GM12878 (cell line): ENCODE data around the gene RASA1. TPM values are rescaled to one million over a fixed set of nuclear protein-coding genes. Genes with fewer than 3 reads are reported as not detected.
"Not testable (repeated sequence)": the region's sequence is repeated elsewhere in the genome, so short reads cannot be mapped to it uniquely, and the experiment has no call there.

Experiments
- ATAC-seq: fragments of 200-7000 bp; cut with Tn5 transposase; 3 replicates; pipeline ENCODE4 v1.9.1; 2020; ENCODE audit warnings: mild to moderate bottlenecking, moderate library complexity
- BruUV-seq: library from RNA; stranded (reverse); fragments of 400-500 nt; replicated peaks from 2 replicates; lab custom pipeline; 2021; lab: Mats Ljungman, UMichigan
- CTCF ChIA-PET: fragments of 300-600 bp; sonication (Branson Sonifier 250); formaldehyde crosslinking; extraction: SDS; loops from one replicate; lab custom pipeline; 2021; ENCODE audit warnings: inconsistent platforms; lab: Yijun Ruan, JAX
- POLR2A ChIA-PET: fragments of 350-600 bp; formaldehyde crosslinking; extraction: SDS; loops from one replicate; lab custom pipeline; 2021; ENCODE audit warnings: inconsistent platforms; lab: Charles Lee
- RAD21 ChIA-PET: fragments of 300-600 bp; sonication (Branson Sonifier 250); formaldehyde crosslinking; loops from one replicate; lab custom pipeline; 2023; ENCODE audit warnings: antibody characterized with exemption; ENCODE audit not compliant: unreplicated experiment; lab: Charles Lee
- SMC1A ChIA-PET: fragments of 300-600 bp; sonication (Branson Sonifier 250); formaldehyde crosslinking; loops from one replicate; lab custom pipeline; 2023; ENCODE audit not compliant: unreplicated experiment, uncharacterized antibody; lab: Charles Lee
- DNase-seq: peaks from one replicate; pipeline ENCODE4 v3.0.0-alpha.2; 2011; ENCODE audit warnings: low read depth, low spot score
- FAIRE-seq: peaks from 3 replicates; lab custom pipeline; 2011; peaks lifted over from hg19 to GRCh38; lab: Jason Lieb, UNC
- H2AFZ ChIP-seq: 2 replicates; pipeline ENCODE4 v1.6.0; 2011; ENCODE audit warnings: low read depth, low read length, control low read depth; ENCODE audit not compliant: control insufficient read depth
- H3K27ac ChIP-seq: 2 replicates; pipeline ENCODE4 v1.5.1; 2011; ENCODE audit warnings: control low read depth; ENCODE audit not compliant: control insufficient read depth, insufficient read depth
- H3K27me3 ChIP-seq, 2 experiments: replicated peaks in 1 of 2; 2 replicates each; pipeline versions ENCODE4 v1.6.0 to v1.6.1; 2011; ENCODE audit warnings: low read length in 1 of 2; ENCODE audit not compliant: control insufficient read depth in 2 of 2, insufficient read depth in 2 of 2
- H3K36me3 ChIP-seq, 2 experiments: 2 replicates each; pipeline ENCODE4 v1.5.1; 2011; ENCODE audit warnings: low read length in 1 of 2; ENCODE audit not compliant: control insufficient read depth in 2 of 2, insufficient read depth in 2 of 2
- H3K4me1 ChIP-seq: 2 replicates; pipeline ENCODE4 v1.6.1; 2011; ENCODE audit warnings: mild to moderate bottlenecking, low read length, moderate library complexity, mixed read lengths; ENCODE audit not compliant: control insufficient read depth, insufficient read depth
- H3K4me2 ChIP-seq: 2 replicates; pipeline ENCODE4 v1.6.0; 2011; ENCODE audit warnings: control low read depth; ENCODE audit not compliant: control insufficient read depth, insufficient read depth
- H3K4me3 ChIP-seq: fragments of 200-600 bp; sonication (generic); 2 replicates; pipeline ENCODE4 v1.5.1; 2016
- H3K79me2 ChIP-seq: 2 replicates; pipeline ENCODE4 v1.6.0; 2011; ENCODE audit warnings: low read length; ENCODE audit not compliant: control insufficient read depth, insufficient read depth
- H3K9ac ChIP-seq: 2 replicates; pipeline ENCODE4 v1.8.0; 2011; ENCODE audit warnings: low read length, control low read depth, mixed read lengths; ENCODE audit not compliant: control insufficient read depth, insufficient read depth
- H3K9me3 ChIP-seq: replicated peaks from 3 replicates; pipeline ENCODE4 v1.5.1; 2011; ENCODE audit warnings: mild to moderate bottlenecking, low read length; ENCODE audit not compliant: control insufficient read depth, insufficient read depth
- H4K20me1 ChIP-seq: 2 replicates; pipeline ENCODE4 v1.6.0; 2011; ENCODE audit not compliant: control insufficient read depth, insufficient read depth
- IRF5 ChIP-seq: fragments of 450-650 bp; IDR thresholded peaks from 2 replicates; pipeline ENCODE4 v1.6.1; 2017; ENCODE audit warnings: borderline replicate concordance
- ZBED1 ChIP-seq: IDR thresholded peaks from 2 replicates; pipeline ENCODE4 v1.6.1; 2016; ENCODE audit warnings: borderline replicate concordance
- ZBTB11 ChIP-seq: fragments of 450-650 bp; formaldehyde crosslinking; IDR thresholded peaks from 2 replicates; pipeline ENCODE4 v1.5.0; 2022; ENCODE audit warnings: mild to moderate bottlenecking, missing genetic modification characterization
- WGBS: methylation state at CpG from one replicate; pipeline ENCODE4 v1.1.6; 2016; ENCODE audit warnings: low lambda C conversion rate; ENCODE audit not compliant: insufficient replicate concordance, insufficient coverage; ENCODE audit errors: missing lambda C conversion rate; 5-methylcytosine and 5-hydroxymethylcytosine counted together
- in situ Hi-C: fragments of 300-500 bp; cut with MboI; formaldehyde crosslinking; loops from 9 replicates; pipeline ENCODE4 v1.14.3; 2018; ENCODE audit warnings: mixed read lengths
- intact Hi-C: fragments of 100-400 bp; cut with micrococcal nuclease; formaldehyde crosslinking; loops from one replicate; pipeline ENCODE4 v1.14.2; 2022; ENCODE audit not compliant: unreplicated experiment
- polyA plus RNA-seq, 11 experiments: library from polyadenylated mRNA; depleted of rRNA in 4 of 11; unstranded in 6 of 11; stranded (reverse) in 5 of 11; fragments of >200 nt; fragmentation: Nextera tagmentation in 4 of 11; fragmentation: Illumina TruSeq in 1 of 11; extraction: Ambion mirVana in 4 of 11; extraction: Trizol in 1 of 11; gene quantifications; 1 replicate in 1 of 11; 2 replicates in 10 of 11; pipeline versions ENCODE4 v1.2.1 to v1.2.3, GENCODE V29; 2011 to 2016; ENCODE audit warnings: inconsistent platforms in 2 of 11, missing spikeins in 2 of 11, low read depth in 1 of 11
- total RNA-seq, 4 experiments: library from RNA; depleted of rRNA in 3 of 4; stranded (reverse); fragments of >200 nt in 3 of 4; fragmentation: Illumina TruSeq in 1 of 4; extraction: Trizol in 1 of 4; gene quantifications; 2 replicates each; pipeline versions ENCODE4 v1.2.1 to v1.2.3, GENCODE V29; 2013 to 2021

Gene RASA1
- total and polyA plus RNA-seq, 10 of the 15 experiments (the other 5 are each of a cell fraction or from before 2014, with no cell fraction given): 7.8 to 72.3 (median 21.8) TPM

GRCh38 chr5:87303324-87303723 lies 35.6 kb downstream of the RASA1 start:
- in situ Hi-C loops (no loop called here), intact Hi-C loops (no loop called here)
- peaks cover 48% of the 10 kb centered on the region for H3K79me2 ChIP-seq
- H3K9me3 ChIP-seq: peaks cover 6% of the 10 kb centered on the region
- no peaks in the 10 kb centered on the region for H4K20me1 ChIP-seq
- ChIA-PET RAD21 (no interaction called here), CTCF (interaction anchor here (1.2 to 1.5 kb wide), 3 partner anchors 52 to 233 kb away, joined by 3 to 4 read pairs (median 3); no protein-coding TSS in a partner anchor), SMC1A (interaction anchor here (0.9 to 1.0 kb wide), 2 partner anchors 23 to 233 kb away, joined by 3 read pairs; no protein-coding TSS in a partner anchor), POLR2A (no interaction called here)
- H3K4me3 ChIP-seq: no peak overlapping the region
- H2AFZ ChIP-seq: no peak overlapping the region
- H3K27ac ChIP-seq: no peak overlapping the region
- no peak for ATAC-seq
- TF ChIP-seq ZBED1 (no peak), IRF5 (no peak), ZBTB11 (no peak)
- BruUV-seq: no TSS peak
- DNase-seq: no peak
- 100% methylated on average over 2 of the region's 2 CpGs for WGBS
- no peaks in the 10 kb centered on the region for H3K27me3 ChIP-seq
- no peak overlapping the region for H3K4me2 ChIP-seq
- FAIRE-seq: no peak
- H3K9ac ChIP-seq: no peak overlapping the region
- H3K36me3 ChIP-seq: peaks cover 3 to 24% of the 10 kb centered on the region in 2 experiments; a peak in 3 of 4 replicates
- peaks cover 6% of the 10 kb centered on the region for H3K4me1 ChIP-seq

GRCh38 chr5:87306090-87306489 lies 38.4 kb downstream of the RASA1 start:
- CTCF ChIA-PET: interaction anchor here (0.9 kb wide), 1 partner anchor 9 kb away, joined by 3 read pairs; no protein-coding TSS in a partner anchor
- RAD21 ChIA-PET, FAIRE-seq: not testable (repeated sequence)

More at GRCh38 chr5:87306090-87306489, 38.4 kb downstream of the RASA1 start:
- H4K20me1 ChIP-seq, POLR2A ChIA-PET, in situ Hi-C loops, H3K4me2 ChIP-seq, DNase-seq, H2AFZ ChIP-seq, H3K9ac ChIP-seq, intact Hi-C loops, H3K4me3 ChIP-seq, ATAC-seq, H3K27me3 ChIP-seq, H3K9me3 ChIP-seq, H3K27ac ChIP-seq, H3K4me1 ChIP-seq: not testable (repeated sequence)
- Histone ChIP-seq H3K36me3 (peaks cover 3 to 24% of the 10 kb centered on the region in 2 experiments; a peak in 3 of 4 replicates), H3K79me2 (peaks cover 38% of the 10 kb centered on the region)
- WGBS: 92% methylated on average over 2 of the region's 2 CpGs
- SMC1A ChIA-PET: interaction anchor here (1.2 kb wide), 1 partner anchor 8 kb away, joined by 3 read pairs; no protein-coding TSS in a partner anchor
- BruUV-seq: TSS peak; percentile 8
